Measurements from ENCODE around the gene GHSR.

GHSR gene

GRCh38 chr3:172447611-172448579, at the start of gene GHSR:
Gene GHSR (minus strand): TSS chr3:172448456. CDS start chr3:172448413, 43 bp downstream.
- DNase-seq (ENCODE audit: low read depth in 2 of 2), result no peak

DNA sequence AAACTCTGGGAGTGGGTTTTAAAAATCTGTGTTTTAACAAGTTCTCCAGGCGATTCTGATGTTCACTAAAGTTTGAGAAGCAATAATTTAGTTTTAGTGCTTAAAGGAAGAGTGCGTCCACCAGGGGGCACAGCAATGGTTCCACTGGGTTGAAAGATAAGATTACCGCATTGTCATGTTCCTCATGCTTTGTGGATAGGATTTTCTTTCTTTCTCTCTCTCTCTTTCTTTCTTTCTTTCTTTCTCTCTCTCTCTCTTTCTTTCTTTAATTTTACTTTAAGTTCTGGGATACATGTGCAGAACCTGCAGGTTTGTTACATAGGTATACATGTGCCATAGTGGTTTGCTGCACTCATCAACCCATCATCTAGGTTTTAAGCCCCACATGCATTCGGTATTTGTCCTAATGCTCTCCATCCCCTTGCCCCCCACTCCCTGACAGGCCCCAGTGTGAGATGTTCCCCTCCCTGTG, 42.0 kb upstream of the GHSR start:
- peak; percentile 40 to 49 for DNase-seq (ENCODE audit: low read depth in 2 of 2)

GRCh38 chr3:172478116-172478515, 29.9 kb upstream of the GHSR start:
- no peak for DNase-seq (ENCODE audit: low read depth in 2 of 2)

GRCh38 chr3:172476347-172476746, 28.1 kb upstream of the GHSR start:
- DNase-seq (ENCODE audit: low read depth in 2 of 2), result no peak

- DNase-seq (ENCODE audit: low read depth in 2 of 2), result no peak
Observed at GRCh38 chr3:172475703-172476102, 27.4 kb upstream of the GHSR start.

DNA sequence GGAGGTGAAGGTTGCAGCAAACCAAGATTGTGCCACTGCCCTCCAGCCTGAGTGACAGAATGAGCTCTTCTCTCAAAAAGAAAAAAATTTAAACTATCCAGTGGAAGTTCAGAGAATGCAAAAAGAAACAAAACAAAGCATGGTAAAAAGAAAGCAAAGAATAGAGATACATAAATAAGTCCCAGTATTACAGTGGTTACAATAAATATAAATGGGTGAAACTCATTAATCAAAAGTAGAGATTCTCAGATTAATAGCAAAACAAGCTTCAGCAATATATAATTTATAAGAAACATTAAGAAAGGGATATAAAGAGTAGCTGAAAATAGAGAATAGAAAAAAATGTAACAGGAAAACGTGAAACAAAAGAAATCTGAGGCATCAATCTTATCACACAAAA, 23.6 kb upstream of the GHSR start:
- no peak for DNase-seq (ENCODE audit: low read depth in 2 of 2)

GRCh38 chr3:172470588-172470987, 22.3 kb upstream of the GHSR start:
- no peak for DNase-seq (ENCODE audit: low read depth in 2 of 2)

DNA sequence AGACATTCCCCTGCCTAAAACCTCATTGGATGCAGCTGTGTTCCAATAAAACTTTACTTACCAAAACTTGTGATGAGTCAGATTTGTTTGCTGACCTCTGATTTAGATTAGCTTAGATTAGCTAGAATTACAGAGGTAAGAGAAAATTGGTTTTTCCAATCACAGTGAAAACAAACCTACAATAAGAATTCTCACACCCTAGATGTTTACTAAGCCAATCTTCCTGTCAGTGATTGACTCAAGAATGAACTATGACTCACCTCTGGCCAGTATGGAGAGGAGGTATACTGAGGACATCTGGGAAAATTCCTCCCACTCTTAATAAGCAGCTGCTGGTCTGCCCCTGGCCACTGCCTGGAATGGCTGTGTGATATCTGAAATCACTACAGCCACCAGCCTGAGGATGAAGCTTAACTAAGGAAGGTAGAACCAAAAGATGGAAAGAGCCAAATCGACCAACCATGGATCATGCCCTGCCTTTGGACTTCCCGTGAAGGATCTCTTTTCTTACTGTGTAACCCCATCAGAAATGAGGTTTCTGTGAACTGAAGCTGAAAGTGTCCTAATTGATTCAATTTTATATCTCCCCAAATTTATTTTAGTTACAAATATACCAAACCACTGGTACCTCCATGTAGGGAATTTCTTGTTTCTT, 19.0 kb upstream of the GHSR start:
- no peak for DNase-seq (ENCODE audit: low read depth in 2 of 2)

DNA sequence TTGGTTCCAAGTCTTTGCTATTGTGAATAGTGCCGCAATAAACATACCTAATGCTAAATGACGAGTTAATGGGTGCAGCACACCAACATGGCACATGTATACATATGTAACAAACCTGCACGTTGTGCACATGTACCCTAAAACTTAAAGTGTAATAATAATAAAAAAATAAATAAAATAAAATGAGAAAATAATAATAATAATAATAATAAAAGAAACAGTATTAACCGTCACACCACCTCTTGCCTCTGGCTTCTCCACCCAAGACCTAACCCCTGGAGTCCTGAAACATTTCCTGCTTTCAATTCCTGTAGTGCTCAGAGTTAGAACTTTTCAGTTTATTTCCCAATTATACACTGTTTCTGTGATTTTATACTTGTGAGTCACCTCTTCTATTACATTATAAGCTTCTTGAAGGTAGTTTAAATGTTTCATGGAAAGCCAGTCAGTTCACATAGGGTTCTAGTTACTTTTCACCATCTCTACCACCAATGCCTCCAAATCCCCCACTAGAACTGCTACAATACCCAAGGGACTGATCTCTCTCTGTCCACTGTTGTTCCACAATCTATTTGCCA, 18.4 kb upstream of the GHSR start:
- DNase-seq (ENCODE audit: low read depth in 2 of 2), result no peak

DNA sequence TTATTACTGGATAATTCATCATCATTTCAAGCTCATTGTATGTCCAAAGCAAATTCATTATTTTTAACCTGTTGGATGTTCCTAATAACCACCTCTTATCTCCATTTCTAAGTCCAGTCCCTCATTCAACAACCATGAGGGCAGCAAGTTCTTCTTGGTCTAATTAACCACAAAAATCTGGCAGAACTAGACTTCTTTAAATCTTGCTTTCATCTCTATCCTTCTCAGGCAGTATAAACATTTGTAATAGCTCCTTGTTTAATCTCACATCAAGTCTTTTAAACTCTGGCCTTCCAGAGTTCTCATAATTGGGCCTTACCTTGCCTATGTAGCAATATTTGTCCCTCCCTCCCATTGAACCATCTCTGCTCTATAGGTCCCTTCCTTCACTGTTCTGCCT, 17.0 kb upstream of the GHSR start:
- no peak for DNase-seq (ENCODE audit: low read depth in 2 of 2)

GRCh38 chr3:172464306-172464705, 16.1 kb upstream of the GHSR start:
- DNase-seq (ENCODE audit: low read depth in 2 of 2), result no peak

DNA sequence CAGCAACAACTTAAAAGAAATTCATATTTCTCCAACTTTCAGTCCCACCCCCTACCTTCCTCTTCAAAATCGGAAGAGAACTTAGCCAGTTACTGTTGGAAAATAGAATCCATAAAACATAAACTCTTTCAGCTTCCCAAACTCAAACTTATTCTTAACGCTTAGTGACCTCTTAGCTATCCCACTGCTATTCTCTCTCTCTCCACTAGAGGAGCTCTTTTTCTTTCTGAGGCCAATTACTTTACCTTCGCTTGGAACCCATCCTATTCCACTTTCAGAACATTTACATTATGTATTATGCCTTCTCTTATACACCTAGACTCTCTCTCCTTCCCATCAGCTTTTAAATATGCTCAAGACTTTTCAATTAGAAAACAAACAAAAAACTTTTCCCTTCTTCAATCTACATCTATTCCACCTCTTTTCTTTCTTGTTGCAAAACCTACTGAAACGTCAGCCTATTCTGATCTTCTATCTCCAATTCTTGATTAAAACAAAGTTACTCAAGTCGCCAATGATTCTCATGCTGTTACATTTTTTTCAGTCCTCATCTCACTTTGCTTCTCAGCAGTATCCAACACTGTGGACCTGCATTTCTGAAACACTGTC, 13.4 kb upstream of the GHSR start:
- DNase-seq (ENCODE audit: low read depth in 2 of 2), result no peak

DNA sequence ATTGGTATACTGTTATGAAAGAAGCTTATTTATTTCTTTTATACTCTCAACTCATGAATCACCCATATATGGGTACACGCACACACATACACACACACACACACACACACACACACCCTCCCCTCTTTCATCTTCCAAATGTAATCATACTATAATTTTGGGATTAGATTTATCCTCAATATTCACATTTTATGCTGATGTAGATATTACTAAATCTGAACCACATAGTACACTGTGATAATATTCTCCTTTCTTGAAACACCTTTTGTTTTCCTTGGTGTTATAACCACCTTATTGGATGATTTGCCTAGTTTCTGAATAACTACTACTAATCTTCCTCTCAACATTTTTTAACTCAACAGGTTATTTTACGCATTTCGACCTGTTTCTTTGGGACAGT, 8.1 kb upstream of the GHSR start:
- DNase-seq (ENCODE audit: low read depth in 2 of 2), result no peak

DNA sequence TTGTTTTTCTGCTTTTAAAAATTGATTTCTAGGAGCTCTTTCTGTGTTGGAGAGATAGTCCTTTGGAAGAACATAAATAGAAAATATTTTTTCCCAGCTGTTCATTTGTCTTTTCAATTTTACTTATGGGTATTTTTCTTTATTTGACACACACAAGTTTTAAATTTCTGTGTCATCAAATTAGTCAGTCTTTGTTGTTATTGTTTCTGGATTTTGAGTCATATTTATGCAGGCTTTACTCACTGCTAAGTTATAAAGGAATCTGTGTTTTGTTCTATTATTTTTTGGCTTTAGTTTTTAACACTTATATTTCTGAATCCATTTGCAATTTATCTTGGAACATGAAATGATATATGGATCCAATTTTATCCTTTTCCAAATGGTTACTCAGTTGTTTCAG, 5.9 kb upstream of the GHSR start:
- no peak for DNase-seq (ENCODE audit: low read depth in 2 of 2)

GRCh38 chr3:172449466-172450149, 1.4 kb upstream of the GHSR start:
- DNase-seq (ENCODE audit: low read depth in 2 of 2), result no peak

DNA sequence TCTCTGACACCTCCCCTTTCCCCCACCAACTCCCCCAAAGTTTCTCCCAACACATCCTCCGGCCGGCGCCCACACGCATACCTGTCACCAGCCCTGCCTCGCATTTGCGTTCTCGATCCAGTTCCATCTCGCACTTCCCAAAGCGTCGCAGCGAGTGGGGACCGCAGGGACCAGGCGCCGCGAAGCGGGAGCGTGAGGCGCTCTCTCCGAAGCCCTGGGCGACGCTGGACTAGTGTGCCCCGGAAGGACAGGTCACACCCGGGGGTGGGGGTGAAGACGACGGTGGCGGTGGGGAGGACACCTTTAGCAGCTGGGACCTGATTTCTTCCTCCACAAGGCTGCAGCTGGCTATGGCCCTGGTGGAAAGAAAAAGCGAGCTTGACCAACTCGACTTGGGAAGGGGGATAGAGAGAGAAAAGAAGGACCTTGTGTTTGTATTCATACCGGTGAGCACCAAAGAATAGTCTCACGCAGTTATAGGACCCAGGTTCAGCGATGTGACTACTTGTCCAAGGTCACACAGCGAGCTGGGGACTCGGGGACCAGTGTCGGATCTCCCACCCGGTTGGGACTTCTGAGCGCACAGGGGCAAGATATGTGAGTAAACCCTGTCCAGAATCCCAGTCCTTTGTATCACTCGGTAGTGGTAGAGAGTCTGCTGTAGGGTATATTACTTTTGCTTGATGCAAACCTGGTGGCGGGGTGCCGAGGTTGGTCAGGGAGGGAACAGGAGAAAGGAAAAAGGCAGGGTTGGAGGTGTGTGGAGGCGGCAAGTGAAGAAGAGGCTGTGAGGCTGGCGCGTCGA, 607 bp upstream of the GHSR start:
- no peak for DNase-seq (ENCODE audit: low read depth in 2 of 2)

DNA sequence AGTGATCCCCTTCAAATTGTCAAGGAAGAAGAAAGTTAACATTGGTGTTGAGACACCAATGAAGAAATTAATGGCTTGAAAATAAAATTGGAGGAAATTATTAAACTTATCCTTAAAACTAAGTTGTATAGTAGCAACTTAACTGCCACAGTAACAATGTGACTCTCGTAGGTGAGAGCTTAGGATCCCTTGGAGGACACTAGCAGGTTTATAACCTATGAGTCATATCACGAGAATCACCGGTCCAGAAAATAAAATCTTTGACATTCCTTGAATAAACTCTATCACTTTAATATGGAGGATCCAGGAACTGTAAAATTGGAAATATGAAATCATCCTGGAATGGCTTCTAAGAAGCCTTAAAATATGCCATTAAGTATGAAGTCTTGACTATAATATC, 2.1 kb downstream of the GHSR start:
- no peak for DNase-seq (ENCODE audit: low read depth in 2 of 2)

GRCh38 chr3:172444821-172445220, 3.4 kb downstream of the GHSR start:
- DNase-seq (ENCODE audit: low read depth in 2 of 2), result no peak

DNA sequence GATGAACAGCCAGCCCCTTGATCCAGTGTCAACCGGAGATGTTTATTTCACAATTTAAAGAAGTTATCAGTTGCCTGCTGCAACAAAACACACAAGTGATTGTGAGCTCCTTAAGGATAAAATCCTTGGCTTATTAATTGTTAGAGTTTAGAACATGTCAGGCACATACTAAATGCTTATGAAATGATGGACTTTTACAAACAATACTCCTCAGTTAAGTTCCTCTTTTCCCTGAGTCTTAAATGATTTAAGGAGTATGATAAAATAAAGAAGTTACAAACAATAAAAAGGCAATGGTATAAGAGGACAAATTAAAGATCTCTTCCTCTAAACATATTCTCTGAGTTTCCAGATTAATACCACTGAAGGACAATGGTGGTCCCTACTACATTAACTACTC, 5.7 kb downstream of the GHSR start:
- DNase-seq (ENCODE audit: low read depth in 2 of 2), result no peak

- no peak for DNase-seq (ENCODE audit: low read depth in 2 of 2)
Observed at GRCh38 chr3:172441581-172441980, 6.7 kb downstream of the GHSR start.

DNA sequence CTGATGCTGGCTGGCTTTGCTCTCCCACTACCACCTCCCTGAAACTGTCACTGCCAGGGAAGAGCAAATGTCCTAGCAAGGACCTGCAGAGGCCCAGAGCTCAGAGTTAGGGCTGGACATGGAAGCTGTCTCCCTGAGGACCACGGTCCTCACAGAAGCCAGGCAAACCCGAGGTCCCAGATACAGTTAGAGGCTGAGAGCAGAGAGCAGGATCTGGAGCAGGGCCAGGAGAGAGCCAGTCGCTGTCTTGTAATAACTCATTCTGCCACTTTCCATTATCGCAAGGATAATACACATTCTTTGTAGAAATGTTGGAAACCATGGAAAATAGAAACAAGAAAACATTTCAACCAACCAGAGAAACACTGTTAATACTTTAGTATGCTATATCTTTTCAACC, 10.1 kb downstream of the GHSR start:
- DNase-seq (ENCODE audit: low read depth in 2 of 2), result no peak

All from stimulated activated CD8-positive, alpha-beta memory T cell treated with anti-CD3 and anti-CD28 coated beads, Interleukin-15, amount 100 ng/mL, for 48 hours (primary cell).